DMS 273 (cell line): ENCODE data around the gene FRZB.

Source experiments
- DNase-seq: peaks from one replicate; lab custom pipeline; 2025; ENCODE audit not compliant: unreplicated experiment; lab: John Stamatoyannopoulos, UW

Gene FRZB

GRCh38 chr2:182804128-182804527 is 62.3 kb downstream of the FRZB start:
- no peak for DNase-seq

- no peak for DNase-seq
Observed at GRCh38 chr2:182798736-182799135, 67.7 kb downstream of the FRZB start.

DNA sequence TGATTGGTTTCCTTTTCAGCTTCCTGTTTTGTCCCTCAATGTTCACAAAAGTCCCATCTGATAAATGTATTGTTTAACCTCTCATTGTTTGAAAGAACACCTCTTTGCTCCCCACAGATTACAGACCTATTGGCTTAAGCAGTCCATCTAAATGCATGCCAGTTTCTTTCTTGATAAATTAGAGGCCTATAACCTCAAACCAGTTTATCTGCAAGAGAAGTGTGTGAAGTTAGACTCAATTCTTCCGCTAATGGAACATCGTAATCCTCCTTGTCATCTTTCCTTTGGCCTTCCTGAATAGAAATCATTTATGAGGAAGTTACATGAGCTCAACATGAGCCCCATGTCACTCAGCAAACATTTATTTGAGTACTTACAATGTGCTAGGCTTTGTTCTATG is 74.0 kb downstream of the FRZB start:
- no peak for DNase-seq

- DNase-seq: peak; percentile 66
Observed at GRCh38 chr2:182784777-182785176, 81.7 kb downstream of the FRZB start.

- DNase-seq: no peak
Observed at GRCh38 chr2:182784058-182784706, 82.3 kb downstream of the FRZB start.
